PFSK-1 (cell line): Measurements from ENCODE around the gene HES2.

Experiments
- FOXP2 ChIP-seq: optimal IDR thresholded peaks from 2 replicates; pipeline ENCODE3; 2011; ENCODE audit warnings: borderline replicate concordance, control low read depth, inconsistent platforms; ENCODE audit not compliant: insufficient read depth; ENCODE audit errors: extremely low read length, extremely low read depth
- POLR2AphosphoS5 ChIP-seq: IDR thresholded peaks from 2 replicates; pipeline ENCODE4 v1.6.1; 2012; ENCODE audit warnings: low read depth, mild to moderate bottlenecking, control low read depth, low read length, moderate library complexity
- SIN3A ChIP-seq: IDR thresholded peaks from 2 replicates; pipeline ENCODE4 v1.6.1; 2012; ENCODE audit warnings: mild to moderate bottlenecking, low read length, moderate library complexity, borderline replicate concordance; ENCODE audit not compliant: insufficient read depth
- TAF1 ChIP-seq: IDR thresholded peaks from 2 replicates; pipeline ENCODE4 v1.6.1; 2012; ENCODE audit warnings: low read length, control low read depth, borderline replicate concordance; ENCODE audit not compliant: insufficient read depth
- TF ChIP-seq, protein P1 (sequence below), 2 experiments: IDR thresholded peaks; 2 replicates each; pipeline versions ENCODE4 v1.6.1 to v1.8.0; 2011 to 2012; ENCODE audit warnings: low read depth in 2 of 2, low read length in 2 of 2, control low read depth in 1 of 2, inconsistent platforms in 1 of 2, mild to moderate bottlenecking in 1 of 2, moderate library complexity in 1 of 2; ENCODE audit not compliant: insufficient read depth in 1 of 2

Gene HES2

DNA sequence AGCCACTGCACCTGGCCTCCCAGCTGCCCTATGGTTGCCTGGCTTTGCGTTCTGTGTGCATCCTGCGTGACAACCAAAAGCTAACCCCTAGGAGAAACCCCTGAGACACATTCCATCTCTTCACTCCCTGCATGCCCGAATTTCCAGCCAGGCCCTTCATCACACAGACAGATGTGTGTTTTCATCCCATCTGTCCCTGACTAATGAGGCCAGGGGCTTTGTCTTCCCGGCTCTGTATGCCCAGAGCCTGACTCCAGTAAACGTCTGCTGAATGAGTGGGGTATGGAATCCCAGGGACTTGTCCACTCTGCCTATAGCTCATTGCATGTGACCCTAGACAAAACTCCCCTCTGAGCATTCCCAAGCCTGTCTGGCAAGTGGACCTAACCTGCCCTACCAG lies 14.5 kb upstream of the HES2 start:
- TF ChIP-seq FOXP2 (no peak), SIN3A (no peak), TAF1 (no peak), POLR2AphosphoS5 (no peak)
- TF ChIP-seq, protein P1, sequence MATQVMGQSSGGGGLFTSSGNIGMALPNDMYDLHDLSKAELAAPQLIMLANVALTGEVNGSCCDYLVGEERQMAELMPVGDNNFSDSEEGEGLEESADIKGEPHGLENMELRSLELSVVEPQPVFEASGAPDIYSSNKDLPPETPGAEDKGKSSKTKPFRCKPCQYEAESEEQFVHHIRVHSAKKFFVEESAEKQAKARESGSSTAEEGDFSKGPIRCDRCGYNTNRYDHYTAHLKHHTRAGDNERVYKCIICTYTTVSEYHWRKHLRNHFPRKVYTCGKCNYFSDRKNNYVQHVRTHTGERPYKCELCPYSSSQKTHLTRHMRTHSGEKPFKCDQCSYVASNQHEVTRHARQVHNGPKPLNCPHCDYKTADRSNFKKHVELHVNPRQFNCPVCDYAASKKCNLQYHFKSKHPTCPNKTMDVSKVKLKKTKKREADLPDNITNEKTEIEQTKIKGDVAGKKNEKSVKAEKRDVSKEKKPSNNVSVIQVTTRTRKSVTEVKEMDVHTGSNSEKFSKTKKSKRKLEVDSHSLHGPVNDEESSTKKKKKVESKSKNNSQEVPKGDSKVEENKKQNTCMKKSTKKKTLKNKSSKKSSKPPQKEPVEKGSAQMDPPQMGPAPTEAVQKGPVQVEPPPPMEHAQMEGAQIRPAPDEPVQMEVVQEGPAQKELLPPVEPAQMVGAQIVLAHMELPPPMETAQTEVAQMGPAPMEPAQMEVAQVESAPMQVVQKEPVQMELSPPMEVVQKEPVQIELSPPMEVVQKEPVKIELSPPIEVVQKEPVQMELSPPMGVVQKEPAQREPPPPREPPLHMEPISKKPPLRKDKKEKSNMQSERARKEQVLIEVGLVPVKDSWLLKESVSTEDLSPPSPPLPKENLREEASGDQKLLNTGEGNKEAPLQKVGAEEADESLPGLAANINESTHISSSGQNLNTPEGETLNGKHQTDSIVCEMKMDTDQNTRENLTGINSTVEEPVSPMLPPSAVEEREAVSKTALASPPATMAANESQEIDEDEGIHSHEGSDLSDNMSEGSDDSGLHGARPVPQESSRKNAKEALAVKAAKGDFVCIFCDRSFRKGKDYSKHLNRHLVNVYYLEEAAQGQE (IDR thresholded peaks at IDR 0.05; ENCODE audit: insufficient read depth in 1 of 2, low read depth in 2 of 2, low read length in 2 of 2), result no peak

DNA sequence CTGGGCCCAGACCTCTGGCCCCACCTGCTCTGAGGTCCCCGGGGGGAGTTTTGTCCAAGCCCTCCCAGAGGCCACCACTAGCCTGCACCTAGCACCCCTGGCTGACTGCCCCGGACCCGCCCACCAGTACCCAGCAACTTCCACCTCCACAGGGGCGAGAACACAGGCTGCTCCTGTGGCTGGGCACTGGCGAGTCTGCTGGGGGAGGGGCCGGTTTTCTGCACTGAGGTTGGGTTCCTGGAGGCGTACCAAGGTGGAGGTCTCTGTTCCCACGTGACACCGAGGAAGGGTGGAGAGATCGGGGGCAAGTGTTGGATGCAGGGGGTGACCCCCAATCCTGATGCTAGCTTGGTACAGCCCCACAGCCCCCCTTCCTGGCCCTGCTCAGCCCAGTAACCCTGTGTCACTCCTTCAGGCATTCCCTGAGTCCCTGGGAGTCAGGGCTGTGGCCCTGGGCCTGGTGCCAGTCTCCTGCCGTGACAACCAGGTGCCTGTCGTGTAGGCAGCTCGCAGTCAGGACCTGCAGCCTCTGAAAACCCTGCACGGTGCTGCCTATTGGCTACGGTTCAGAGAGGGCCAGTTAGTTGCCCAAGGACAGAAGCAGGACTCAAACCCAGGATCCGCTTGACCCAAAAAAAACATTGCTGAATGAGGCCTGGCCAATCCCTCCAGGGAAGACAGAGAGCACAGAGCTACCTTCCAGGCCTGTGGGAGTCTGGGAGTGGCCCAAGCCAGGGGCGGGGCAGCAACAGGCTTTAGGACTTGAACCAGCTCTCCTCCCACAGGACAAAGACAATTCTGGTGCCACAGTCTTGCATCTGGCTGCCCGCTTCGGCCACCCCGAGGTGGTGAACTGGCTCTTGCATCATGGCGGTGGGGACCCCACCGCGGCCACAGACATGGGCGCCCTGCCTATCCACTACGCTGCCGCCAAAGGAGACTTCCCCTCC lies 8.0 kb upstream of the HES2 start:
- TF ChIP-seq FOXP2 (no peak), SIN3A (no peak), POLR2AphosphoS5 (no peak), TAF1 (no peak)

DNA sequence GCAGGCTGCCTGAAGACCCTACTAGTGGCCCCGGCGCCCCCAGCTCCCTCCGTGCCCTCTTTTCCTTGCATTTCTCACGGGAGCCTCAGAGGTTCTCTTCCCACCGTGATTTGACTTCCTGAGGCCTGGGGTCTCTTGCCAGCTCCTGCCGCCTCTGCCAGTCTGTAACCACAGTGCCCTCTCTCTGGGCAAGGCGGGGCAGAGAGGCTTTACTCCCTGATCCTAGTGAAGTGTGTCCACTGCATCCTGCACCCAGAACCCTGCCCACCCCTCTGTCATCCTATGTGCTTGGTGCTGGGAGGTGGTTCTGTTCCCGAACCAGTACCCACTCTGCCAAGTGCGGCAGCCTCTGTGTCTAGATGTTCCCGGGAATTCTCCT lies 7.2 kb upstream of the HES2 start:
- TF ChIP-seq, protein P1 (IDR thresholded peaks at IDR 0.05; ENCODE audit: insufficient read depth in 1 of 2, low read depth in 2 of 2, low read length in 2 of 2), result no peak
- TF ChIP-seq SIN3A (no peak), FOXP2 (no peak), POLR2AphosphoS5 (no peak), TAF1 (no peak)

DNA sequence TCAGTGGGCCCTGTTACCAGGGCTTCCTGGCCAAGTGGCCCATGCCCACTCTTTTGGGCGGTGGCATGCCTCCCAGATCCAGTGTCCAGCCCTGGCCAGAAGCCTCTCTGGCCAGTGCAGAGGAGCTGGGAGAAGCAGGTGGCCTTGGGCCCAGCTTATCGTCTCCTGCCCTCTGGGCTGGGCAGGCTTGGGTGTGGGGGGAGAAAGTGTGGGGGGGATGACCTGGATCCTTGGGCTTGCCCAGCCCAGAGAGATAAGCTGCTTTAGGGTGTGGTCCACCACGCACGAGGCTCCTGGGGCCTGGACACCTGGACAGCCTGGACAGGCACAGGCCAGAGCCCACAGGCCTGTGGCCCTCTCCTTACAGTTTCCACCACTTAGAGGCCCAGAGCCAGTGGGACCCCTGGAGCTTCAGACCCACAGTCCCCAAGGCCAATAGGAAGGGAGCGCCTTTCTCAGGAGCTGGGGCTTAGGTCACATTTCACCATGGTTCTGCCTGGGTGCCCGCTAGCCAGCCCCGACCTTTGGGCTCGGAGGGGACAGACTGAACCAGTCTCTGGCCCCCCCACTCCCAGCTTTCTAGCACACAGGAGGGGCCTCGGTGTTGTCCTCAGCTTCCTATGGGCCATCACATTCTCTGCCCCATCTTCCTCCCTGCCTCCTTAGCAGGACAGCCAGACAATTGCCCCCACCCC lies 6.7 kb upstream of the HES2 start:
- no peak for TF ChIP-seq SIN3A
- TF ChIP-seq FOXP2, result no peak
- TF ChIP-seq, protein P1 (IDR thresholded peaks at IDR 0.05; ENCODE audit: insufficient read depth in 1 of 2, low read depth in 2 of 2, low read length in 2 of 2), result no peak
- TF ChIP-seq POLR2AphosphoS5, result no peak
- no peak for TF ChIP-seq TAF1

DNA sequence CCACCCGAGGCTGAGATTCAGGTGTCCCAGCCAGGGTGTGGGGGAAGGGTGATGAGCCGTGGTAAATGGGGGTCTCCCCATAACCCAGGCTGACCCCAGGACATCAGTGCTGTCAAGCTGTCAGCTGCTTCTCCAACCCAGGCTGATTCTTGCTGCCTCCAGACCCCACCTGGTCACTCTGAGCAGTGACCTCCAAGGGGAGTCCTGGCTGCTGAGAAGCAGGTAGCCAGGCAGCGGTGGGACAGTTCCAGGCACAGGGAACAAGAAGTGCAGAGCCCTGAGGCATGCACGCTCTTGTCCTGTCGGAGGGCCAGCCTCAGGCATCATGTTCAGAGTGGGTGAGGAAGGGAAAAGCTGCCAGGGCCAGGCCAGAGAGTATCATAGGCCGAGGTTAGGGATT lies 5.9 kb upstream of the HES2 start:
- TF ChIP-seq SIN3A (no peak), FOXP2 (no peak), POLR2AphosphoS5 (no peak), TAF1 (no peak)
- TF ChIP-seq, protein P1 (IDR thresholded peaks at IDR 0.05; ENCODE audit: insufficient read depth in 1 of 2, low read depth in 2 of 2, low read length in 2 of 2), result no peak
